HL-60 (cell line): ENCODE measurements around the gene SPRTN.

ENCODE experiments used
- POLR2AphosphoS5 ChIP-seq: IDR thresholded peaks from 2 replicates; pipeline ENCODE4 v1.6.1; 2012; ENCODE audit warnings: low read depth
- REST ChIP-seq: IDR thresholded peaks from 2 replicates; pipeline ENCODE4 v1.6.1; 2012; ENCODE audit warnings: low read depth; ENCODE audit not compliant: insufficient replicate concordance
- SPI1 ChIP-seq: IDR thresholded peaks from 2 replicates; pipeline ENCODE4 v1.6.1; 2012; ENCODE audit warnings: low read depth, mild to moderate bottlenecking, borderline replicate concordance
- TF ChIP-seq, protein P1 (sequence below): IDR thresholded peaks from one replicate; pipeline ENCODE4 v1.5.1; 2011; ENCODE audit warnings: low read length, control low read depth, inconsistent platforms; ENCODE audit not compliant: insufficient read depth

DNA sequence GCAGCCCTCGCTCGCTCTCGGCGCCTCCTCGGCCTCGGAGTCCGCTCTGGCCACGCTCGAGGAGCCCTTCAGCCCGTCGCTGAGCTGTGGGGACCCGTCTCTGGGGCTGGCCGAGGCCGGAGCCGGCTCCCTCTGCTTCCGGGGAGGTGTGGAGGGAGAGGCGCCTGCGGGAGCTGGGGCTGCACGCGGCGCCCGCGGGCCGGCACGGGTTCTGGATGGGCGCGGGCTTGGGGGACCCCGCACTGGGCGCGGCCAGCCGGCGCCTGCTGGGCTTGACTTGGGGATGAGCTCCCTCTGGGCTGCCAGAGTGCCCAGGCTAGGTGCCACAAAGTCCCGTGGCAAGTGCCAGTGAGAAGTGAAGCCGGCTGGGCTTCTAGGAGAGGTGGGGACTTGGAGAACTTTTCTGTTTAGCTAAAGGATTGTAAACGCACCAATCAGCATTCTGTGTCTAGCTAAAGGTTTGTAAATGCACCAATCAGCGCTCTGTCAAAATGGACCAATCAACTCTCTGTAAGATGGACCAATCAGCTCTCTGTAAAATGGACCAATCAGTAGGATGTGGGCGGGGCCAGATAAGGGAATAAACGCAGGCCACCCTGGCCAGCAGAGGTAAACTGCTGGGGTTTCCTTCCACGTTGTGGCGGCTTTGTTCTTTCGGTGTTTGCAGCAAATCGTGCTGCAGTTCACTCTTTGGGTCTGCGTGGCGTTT lies 20.6 kb upstream of the SPRTN start:
- TF ChIP-seq, protein P1, sequence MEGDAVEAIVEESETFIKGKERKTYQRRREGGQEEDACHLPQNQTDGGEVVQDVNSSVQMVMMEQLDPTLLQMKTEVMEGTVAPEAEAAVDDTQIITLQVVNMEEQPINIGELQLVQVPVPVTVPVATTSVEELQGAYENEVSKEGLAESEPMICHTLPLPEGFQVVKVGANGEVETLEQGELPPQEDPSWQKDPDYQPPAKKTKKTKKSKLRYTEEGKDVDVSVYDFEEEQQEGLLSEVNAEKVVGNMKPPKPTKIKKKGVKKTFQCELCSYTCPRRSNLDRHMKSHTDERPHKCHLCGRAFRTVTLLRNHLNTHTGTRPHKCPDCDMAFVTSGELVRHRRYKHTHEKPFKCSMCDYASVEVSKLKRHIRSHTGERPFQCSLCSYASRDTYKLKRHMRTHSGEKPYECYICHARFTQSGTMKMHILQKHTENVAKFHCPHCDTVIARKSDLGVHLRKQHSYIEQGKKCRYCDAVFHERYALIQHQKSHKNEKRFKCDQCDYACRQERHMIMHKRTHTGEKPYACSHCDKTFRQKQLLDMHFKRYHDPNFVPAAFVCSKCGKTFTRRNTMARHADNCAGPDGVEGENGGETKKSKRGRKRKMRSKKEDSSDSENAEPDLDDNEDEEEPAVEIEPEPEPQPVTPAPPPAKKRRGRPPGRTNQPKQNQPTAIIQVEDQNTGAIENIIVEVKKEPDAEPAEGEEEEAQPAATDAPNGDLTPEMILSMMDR: no peak
- TF ChIP-seq SPI1: no peak
- TF ChIP-seq POLR2AphosphoS5: no peak
- no peak for TF ChIP-seq REST
